SIG-M5 (cell line): ENCODE measurements around the gene MPRIP.

ENCODE experiments used
- DNase-seq: peaks from one replicate; lab custom pipeline; 2025; lab: John Stamatoyannopoulos, UW

Gene MPRIP

DNA sequence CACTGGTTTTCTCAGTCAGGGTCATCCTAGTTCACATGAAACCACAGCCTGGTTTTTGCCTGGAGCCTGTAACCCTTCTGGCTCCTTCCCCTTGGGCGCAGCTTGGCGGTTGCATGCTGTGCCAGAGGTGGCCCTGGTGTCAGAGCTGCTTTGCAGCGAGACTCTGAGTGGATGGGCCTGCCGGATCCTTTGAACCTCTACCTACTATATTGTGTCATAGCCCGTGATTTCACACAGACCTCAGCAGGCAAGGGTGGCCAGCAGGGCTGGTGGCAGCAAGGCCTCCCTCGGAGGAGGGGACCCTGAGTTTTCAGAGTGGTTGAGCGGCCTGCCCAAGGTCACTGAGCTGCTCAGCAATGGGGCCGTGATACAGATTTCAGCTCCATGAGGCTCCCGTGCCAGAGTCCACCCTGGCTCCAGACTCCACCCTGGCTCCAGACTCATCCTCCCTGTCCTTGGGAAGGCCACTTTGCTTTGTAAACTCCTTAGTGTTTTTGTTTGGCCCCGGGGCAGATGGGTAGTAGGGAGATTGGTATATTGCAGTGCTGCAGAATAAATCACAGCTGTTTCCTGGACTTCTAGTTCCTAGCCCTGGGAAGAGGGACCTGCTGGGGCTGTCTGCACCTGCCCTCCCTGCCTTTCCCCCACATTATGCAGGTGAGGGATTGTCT, 9.7 kb downstream of the MPRIP start:
- no peak for DNase-seq

DNA sequence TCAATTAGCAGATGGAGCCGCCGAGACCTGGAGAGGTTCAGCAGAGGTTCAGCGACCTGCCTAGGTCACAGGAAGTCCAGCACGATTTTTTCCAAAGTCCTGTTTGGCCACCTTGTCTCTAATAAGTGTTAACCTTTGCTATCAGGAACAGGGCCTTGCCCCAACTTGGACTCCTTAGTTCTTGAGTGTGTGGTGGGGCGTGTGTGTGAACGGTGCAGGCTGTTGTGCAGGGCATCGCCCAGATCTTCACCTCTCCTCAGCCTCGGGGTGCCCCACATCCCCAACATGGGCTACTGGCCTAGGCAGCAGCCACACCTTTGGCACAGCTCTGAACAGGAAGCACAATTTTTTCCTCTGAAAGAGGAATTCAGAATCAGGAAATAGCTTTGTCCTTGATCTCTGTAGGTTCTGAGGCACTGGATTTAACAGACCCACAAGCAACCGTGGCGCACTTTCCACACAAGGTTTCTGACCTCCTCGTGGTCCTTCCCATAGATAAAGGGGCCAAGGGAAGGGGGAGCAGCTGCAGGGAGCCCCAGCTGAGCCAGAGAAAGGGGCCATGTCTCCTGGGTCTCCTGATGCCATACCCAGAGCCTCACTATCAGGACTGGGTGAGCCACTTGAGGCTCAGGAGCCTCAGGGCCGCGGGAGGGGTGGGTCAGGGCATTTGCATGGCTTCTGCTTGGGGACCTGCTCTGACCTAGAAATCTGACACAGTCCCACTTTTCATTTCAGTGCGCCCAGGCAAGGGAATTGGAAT, 10.4 kb downstream of the MPRIP start:
- no peak for DNase-seq

DNA sequence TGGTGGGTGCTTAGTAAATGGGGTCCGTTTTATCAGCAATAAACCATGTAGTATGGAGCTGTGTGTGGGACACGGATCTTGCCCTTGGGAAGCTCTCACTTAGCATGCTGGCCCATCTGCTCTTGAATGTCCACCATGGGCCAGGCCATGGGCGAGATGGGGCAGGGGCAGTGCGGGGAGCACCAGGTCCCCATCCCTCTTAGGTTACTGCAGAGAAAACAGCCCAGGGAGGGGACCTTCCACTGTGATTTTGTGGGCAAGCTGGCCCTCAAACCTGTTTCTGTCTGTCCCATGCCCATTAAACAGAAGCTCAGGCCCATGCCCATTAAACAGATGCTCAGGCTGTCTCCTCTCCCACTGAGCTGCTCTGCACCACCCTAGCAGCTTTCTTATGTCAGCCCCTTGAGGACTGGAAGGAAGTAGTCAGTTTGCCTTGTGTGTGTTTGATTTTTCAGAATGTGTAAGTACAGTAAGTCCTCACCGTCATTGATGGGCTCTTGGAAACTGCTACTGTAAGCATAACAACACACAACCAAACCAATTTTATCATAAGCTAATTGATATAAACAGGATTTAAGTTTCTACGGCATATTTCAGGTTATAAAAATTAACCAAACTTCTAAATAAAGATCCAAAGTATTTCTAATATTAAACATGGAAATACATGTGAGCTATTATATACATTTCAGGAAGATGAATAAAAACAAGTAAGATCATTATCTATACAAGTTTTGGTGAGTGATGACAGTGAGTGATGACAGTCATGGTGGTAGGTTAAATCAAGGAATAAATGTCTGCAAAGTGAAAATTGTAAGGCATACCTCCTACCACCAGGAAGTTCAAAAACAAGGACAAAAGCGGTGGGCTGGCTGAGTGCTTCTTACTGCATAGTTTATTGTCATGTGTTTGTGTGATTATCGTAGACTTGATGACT, 11.5 kb downstream of the MPRIP start:
- no peak for DNase-seq

DNA sequence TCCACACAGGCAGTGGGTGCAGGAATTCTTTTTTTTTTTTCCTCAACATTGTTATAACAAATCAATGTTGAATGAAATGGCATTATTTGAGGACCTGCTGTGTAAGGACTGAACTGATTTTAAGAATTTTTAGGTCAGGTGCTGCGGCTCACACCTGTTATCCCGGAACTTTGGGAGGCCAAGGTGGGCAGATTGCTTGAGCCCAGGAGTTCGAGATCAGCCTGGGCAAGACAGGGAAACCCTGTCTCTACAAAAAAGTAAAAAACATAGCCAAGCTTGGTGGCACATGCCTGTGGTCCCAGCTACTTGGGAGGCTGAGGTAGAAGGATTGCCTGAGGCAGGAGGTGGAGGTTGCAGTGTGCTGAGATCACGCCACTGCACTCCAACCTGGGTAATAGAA, 12.4 kb downstream of the MPRIP start:
- DNase-seq, result no peak

DNA sequence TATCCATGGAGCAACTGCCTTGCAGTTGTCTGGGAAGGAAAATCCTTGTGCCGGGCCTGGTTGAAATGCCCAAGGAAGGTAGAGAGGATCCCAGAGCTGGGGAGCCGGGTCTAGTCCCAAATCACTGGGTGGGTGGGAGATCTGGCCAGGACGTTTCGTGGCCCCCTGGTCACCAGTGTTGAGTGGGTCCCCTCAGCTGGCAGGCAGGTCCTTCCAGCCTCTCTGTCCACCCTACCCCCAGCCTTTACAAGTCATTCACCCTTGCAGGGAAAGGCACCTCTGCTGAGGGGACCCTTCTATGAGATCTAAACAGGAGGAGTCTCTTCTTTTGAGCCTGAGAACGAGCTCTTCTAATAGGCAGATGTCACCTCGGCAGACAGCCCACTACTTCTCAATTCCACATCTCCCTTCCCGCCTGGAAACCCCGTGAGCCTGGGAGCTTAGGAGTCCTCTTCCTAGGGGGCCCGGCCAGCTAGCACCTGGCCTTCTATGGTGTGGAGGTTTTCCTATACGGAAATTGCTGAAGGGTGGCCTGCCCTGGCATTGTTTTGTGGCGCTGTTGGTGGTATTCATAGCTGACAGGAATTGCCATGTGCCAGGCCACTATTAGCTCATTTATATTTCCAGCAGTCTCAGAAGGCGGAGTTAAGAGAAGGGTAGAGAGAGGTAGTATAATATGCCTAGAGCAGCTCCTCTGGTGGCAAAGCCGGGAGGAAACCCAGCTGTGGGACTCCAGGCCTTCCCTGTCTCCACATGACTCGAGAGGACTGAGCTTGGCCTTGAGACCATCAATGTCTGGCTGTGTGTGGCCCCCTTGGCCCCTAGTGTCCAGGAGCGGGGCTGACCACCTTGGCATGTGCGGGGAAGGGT, 13.3 kb downstream of the MPRIP start:
- no peak for DNase-seq

DNA sequence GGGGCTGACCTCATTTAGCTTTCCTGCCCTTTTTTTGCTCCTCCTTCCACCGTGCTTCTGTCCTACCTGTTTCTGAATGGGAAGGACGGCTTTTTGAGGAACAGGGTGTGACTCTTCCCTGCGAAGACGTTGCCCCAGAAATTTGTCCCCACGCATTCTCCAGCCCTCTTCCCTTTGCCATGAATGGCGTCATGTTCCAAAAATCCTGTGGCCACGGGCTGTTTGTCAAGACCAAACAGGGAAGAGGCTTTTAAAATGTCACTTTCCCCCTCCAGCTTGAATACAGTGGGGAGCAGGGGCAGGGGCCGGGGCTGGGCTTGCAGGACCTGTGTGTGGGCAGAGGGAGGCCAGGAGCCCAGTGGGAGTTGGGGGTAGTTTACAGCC, 13.9 kb downstream of the MPRIP start:
- no peak for DNase-seq

DNA sequence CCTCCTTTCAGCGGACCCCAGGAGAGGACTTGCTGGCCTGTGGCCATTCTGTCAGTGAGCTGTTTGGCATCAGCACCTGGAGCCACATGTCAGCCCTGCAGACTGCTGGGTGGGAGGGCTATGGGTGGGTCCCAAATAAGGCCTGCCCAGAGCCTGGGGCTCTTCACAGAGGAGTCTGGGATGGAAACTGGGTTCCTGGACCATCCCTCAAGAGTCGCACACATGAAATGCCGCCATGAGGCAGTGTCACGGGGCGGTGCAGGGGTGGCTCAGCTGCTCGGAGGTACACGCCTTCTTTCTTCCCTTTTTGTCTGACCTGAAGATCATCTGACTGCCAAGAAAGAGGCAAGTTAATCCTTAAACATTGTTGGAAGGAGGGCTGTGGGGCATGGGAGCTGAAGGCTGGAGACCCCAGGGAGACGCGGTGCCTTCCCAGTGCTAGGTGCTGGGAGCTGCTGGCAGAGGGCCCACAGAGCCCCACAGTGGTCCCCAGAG, 14.8 kb downstream of the MPRIP start:
- no peak for DNase-seq

DNA sequence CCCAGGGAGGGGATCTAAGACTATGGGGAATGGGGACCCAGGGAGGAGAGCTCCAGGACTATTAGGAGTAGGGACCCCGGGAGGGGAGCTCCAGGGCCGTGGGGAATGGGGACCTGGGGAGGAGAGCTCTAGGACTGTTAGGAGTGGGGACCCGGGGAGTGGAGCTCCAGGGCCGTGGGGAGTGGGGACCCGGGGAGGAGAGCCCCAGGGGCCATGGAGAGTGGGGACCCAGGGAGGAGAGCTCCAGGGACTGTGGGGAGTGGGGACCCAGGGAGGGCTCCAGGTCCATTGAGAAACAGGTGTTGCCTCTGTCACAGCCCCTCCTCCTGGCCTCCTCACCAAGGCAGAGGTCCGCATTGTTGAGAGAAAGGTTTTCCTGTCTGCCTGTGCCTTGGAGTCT, 16.0 kb downstream of the MPRIP start:
- no peak for DNase-seq

DNA sequence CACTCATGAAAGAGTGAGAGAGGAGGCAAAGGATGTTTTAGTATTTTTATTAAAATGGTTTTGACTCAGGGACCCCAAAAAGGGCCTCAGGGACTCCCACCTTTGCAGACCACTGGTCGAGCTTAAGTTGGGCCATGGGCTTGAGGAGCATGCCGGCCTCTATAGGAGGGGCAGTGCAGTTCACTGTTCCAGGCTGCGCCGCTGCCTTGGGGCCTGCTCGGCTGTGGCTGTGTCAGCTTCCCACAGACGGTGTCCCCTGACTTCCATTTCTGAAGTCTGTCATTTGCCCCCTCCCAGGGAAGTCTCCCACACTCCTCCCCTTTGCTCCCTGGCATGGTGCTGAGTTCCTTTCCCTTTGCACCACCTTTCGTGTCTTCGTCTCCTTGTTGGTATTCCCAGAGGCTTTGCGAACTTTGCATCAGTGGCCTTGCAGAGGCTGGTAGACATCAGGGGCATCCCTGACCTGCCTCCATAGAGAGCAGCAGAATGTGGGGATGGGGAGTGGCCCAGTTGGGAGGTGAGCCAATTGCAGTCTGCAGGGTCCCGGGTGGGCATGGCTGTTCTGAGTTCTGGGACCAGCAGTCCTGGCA, 17.1 kb downstream of the MPRIP start:
- no peak for DNase-seq

DNA sequence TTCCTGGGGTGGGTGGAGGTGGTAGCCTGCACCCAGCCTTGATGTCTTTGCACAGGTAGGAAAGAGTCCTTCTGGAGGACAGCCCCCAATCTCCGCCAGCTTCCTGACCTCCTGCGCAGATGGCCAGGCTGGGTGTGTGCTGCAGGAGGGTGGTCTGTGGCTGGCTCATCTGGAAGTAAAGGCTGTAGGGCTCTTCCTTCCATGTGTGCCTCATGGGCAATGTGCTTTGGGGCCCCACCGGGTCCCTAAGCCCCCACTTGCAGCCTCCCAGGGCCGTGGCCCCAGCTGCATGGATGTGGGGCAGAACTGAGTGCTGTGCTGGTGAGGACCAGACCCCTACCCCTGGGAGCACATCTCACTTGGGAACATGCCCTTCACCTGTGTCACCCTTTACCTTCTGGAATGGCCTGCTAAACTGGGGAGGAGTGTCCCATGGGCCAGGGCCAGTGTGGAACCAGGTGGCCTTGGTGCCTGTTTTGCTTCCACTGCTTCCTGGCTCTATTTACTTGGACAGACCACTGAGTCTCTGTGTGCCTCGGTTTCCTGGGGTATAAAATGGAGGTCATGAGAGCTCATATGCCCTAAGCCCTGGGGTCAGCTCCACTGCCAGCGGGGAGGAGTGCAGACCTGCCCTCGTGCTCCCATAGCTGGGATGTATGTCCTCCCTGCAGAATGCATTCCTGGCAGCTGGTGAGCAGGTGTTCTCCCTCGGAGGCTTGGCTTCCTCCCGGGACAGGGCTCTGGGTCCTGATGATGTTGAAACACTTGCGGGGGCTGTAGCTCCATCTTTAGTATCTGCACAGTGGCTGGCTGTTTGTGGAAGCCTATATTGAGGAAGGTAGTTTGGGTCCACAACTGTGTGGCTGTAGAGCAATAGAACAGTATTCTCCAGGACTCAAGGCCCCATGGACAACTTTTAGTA, 18.0 kb downstream of the MPRIP start:
- DNase-seq, result no peak

DNA sequence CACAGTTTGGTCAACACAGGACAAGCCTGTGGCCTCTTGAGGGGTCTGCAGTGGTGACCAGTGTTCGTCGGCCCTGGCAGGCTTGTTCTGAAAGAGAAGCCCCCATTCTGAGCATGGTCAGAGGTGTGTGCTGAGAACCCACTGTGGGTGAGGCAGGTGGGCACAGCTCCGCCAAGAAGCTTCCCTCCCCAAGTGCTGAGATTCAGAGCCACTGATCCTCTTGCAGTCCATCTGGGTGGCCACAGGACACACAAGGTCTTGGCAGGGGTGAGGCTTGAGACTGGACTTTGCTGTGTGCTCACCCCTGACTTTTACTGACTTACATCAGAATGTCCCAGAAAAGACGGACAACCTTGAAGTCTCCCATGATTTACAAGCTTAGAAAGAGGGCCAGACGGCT, 18.7 kb downstream of the MPRIP start:
- DNase-seq, result no peak

DNA sequence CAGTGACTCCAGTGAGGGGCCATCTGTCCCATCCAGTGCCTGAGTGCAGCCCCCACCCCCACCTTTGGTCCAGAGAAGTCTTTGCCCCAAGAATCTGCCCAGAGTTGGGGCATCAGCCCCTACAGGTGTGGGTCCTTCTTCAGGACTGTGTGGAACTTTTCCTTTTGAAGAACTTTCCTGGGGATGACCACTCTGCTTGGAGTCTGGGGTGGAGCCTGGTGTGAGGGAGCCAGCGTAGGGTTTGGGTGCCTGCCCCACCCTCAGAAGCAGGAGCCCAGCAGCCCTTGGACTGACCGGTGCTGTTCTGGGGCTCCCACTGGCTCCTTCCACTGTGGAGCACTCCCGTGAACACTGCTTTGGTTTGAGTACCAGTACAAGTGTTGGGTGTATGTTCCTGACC, 19.3 kb downstream of the MPRIP start:
- no peak for DNase-seq

DNA sequence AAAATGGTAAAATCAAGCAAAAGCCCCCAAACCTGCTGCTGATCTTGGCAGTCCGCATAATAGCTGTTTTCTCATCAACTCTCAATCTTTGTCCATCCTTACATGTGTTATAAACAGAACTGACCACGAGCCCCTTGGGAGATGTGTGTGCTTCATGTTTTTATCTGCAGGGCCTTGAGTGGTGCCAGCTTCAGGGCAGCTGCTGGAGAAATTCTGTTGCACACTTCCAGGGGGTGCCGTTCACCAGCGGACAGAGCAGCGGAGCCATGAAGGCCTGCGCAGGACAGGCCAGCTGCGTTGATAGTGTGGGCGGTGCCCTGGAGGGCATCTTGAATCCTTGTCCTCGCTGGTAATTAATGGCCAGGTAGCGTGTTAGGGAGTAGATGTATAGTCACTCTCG, 20.1 kb downstream of the MPRIP start:
- DNase-seq, result no peak

DNA sequence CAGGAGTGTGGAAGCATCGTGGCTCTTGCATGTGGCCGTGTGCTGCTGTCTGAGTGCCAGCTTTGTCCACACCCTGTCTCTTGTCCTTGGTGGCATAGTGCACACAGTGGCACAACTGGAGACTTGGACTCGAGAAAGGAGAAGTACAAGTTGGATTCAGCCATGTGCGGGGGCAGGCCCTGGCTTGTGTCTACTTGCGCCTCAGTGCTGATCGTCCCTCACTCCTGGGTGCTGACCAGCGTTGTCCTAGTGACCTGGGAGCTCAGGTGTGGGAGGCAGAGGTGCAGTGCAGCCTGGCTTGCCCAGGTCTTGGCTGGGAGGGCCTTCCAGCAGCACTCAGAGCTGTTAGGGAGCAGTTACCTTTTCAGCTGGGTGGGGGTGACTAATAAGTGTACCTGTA, 20.6 kb downstream of the MPRIP start:
- no peak for DNase-seq

DNA sequence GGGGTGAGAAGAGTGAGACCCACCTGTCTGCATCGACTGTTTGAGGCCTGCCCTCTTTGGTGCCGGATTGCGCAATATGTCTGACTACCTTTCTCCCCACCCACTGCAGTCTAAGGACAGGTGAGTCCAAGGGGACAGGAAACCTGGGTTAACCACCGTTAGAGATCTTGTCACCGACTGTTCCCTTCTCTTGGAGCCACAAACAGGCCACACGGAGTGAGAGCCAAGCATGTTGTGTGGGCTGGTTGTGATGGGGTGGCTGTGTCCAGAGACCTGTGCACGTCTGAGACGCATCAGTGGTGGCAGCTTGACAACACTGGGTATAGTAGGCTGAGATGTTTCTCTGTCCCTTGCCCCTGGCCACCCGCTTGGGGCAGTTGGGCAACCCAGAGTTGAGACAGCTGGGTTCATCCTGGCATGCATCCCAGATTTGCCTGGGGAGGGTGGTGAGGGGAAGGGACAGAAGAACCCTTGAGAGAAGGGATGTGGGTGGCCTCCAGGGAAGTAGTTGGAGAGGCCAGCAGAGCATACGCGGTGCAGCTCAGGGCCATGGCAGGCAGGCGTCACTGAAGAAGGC, 21.4 kb downstream of the MPRIP start:
- no peak for DNase-seq

DNA sequence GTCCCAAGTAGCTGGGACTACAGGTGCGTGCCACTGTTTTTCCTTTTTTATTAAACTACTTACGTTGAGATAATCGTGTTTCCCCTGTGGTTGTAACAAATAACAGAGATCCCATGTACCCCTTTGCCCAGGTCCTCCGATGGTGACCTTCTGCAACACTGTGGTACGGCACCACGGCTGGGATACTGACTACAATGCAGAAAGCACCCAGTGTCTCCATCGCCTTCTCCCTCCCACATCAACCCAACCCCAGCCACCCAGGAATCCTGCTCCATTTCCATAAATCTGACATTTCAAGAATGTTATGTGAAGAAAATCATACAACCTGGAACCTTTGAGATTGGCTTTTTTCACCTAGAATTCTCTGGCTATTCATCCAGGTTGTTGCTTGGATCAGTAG, 22.1 kb downstream of the MPRIP start:
- DNase-seq, result no peak

DNA sequence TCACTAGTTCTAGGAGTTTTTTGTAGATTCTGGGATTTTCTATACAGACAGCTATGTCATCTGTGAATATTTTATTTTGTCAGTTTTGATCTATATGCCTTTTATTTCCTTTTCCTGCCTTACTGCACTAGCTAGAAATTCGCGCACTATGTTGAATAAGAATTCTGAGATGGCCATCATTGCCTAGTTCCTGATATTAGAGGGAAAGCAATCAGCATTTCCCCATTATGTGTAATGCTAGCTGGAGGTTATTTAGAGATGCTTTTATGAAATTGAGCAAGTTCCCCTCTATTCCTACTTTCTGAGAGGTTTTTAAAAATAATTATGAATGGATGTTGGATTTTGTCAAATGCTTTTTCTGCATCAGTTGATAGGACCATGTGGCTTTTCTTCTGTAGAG, 23.8 kb downstream of the MPRIP start:
- no peak for DNase-seq

DNA sequence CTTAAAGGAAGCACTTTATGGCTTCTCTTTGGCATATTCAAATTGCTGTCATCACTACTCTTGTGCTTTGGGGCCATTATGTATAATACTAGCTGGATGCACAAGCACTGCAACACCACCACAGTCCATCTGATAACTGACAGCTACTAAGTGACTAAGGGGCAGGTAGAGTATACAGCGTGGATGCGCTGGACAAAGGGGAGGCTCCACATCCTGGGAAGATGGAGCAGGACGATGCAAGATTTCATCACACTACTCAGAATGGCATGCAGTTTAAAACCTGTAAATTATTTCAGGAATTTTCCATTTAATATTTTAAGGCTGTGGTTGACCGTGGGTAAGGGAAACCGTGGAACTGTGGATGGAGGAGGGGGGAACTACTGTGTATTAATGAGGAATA, 25.0 kb downstream of the MPRIP start:
- no peak for DNase-seq

DNA sequence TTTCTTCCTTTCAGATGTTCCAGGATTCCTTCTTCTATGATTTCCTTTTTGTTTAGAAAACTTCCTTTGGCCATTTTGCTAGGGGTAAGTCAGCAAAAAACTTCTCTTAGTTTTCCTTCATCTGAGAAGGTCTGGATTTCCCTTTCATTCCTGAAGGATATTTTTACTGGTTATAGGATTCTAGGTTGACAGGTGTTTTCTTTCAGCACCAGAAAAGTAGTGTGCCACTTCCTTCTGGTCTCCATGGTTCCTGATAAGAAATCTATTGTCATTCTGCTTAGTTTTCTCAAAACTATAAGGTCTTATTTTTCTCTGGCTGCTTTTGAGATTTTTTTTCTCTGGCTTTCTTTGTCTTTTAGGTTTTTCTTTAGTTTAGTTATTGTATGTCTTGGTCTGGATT, 27.6 kb downstream of the MPRIP start:
- DNase-seq, result no peak

DNA sequence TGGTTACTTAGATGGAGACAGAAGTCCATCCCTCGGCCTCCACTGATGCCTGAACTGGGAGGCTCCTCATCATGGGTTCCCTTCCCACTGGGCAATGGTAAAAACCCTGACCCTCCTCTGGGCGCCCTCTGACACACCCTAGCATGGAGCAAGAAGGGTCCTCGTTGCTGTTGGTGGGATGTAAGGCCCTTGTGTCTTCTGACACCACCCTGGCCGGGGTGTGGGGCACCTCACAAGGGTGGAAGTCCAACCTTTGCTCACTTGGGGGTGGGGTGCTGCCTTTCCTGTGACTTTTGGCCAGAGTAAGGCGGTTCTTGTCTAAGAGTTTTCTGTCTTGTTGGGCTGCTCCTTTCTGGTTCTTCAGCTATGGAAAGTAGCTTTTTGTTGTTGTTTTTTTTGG, 28.7 kb downstream of the MPRIP start:
- DNase-seq, result no peak
